ENCODE measurements around the gene CXCL16.

Gene CXCL16

DNA sequence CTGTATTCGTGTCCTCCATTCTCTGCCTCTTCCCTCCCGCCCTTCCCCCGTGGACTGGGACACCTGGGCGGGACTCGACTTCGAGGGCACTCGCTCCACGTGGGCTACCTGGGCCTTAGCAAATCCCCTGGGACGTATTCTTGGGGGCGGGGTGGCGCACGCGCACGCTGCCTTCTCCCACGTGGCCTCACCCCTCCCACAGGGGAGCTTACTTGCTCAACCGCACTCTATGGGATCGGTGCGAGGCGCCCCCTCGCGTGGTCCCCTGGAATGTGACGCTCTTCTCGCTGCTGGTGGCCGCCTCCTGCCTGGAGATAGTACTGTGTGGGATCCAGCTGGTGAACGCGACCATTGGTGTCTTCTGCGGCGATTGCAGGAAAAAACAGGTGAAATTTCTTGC lies 42.9 kb upstream of the CXCL16 start:
- TF ChIP-seq, protein P1, sequence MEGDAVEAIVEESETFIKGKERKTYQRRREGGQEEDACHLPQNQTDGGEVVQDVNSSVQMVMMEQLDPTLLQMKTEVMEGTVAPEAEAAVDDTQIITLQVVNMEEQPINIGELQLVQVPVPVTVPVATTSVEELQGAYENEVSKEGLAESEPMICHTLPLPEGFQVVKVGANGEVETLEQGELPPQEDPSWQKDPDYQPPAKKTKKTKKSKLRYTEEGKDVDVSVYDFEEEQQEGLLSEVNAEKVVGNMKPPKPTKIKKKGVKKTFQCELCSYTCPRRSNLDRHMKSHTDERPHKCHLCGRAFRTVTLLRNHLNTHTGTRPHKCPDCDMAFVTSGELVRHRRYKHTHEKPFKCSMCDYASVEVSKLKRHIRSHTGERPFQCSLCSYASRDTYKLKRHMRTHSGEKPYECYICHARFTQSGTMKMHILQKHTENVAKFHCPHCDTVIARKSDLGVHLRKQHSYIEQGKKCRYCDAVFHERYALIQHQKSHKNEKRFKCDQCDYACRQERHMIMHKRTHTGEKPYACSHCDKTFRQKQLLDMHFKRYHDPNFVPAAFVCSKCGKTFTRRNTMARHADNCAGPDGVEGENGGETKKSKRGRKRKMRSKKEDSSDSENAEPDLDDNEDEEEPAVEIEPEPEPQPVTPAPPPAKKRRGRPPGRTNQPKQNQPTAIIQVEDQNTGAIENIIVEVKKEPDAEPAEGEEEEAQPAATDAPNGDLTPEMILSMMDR (conservative IDR thresholded peaks at IDR 0.05): no peak
- no peak overlapping the region for H3K27ac ChIP-seq

DNA sequence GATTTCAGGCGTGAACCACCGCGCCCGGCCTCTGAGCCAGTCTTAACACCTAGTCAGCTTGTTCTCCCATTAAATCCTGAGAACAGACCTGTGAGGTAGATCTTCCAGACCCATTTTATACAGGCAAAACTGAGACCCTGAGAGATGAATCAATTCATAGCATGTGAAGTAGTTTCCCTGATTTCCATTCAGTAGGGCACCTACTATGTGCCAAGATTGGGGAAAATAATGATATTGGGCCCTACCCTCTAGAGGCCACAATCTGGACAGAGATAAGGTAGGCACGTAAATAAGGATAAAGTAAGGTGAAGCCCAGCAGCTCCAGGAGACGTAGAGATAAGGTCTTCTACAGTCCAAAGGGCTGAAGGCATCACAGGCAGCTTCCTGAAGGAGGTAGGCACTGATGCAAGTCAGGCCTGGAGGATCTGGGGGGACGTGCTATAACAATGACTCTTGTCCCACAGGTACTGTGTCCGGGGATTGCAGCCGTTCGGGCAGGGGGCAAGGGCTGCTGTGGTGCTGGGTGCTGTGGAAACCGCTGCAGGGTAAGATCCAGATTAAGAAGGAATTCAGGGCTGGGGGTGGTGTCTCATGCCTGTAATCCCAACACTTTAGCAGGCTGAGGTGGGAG lies 40.7 kb upstream of the CXCL16 start:
- H3K27ac ChIP-seq: no peak overlapping the region
- TF ChIP-seq, protein P1 (conservative IDR thresholded peaks at IDR 0.05): no peak

GRCh38 chr17:4777969-4778760 lies 38.4 kb upstream of the CXCL16 start:
- TF ChIP-seq, protein P1 (conservative IDR thresholded peaks at IDR 0.05): no peak
- H3K27ac ChIP-seq: no peak overlapping the region

- no peak overlapping the region for H3K27ac ChIP-seq
- TF ChIP-seq, protein P1 (conservative IDR thresholded peaks at IDR 0.05): no peak
Observed at GRCh38 chr17:4772235-4772613, 32.5 kb upstream of the CXCL16 start.

DNA sequence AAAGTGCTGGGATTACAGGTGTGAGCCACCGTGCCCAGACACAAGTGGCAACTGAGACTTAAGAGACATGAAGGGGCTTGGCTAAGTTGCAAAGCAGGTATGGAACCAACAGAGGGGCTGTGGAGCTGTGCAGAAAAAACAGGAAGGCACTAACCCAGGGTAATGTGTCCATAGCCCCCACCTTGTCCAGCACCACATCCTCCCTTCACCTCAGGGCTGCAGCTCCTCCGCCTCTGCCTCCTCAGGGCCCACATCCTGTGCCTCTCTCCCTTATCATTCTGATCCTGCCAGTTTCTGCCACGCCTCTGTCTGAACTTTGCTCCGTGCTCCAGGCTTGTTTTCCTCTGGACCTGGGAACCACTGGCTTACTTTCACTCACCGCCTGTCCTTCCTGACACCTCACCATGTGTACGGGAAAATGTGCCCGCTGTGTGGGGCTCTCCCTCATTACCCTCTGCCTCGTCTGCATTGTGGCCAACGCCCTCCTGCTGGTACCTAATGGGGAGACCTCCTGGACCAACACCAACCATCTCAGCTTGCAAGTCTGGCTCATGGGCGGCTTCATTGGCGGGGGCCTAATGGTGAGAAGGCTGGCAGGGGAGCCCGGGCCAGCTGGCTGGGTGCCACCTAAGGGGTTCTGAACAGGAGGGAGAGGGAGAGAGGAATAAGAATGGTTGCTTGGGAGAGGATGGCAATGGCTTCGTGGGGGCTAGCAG lies 31.9 kb upstream of the CXCL16 start, which contains the start of gene TM4SF5:
Gene TM4SF5, plus strand, starts transcription at position 368 of the 716 bp plus-strand sequence. Its CDS starts 37 bp downstream, at position 405.
- TF ChIP-seq, protein P1 (conservative IDR thresholded peaks at IDR 0.05): no peak
- no peak within 1 kb of the TSS for H3K27ac ChIP-seq

- TF ChIP-seq, protein P1 (conservative IDR thresholded peaks at IDR 0.05): no peak
- H3K27ac ChIP-seq: no peak overlapping the region
Observed at GRCh38 chr17:4769628-4770027, 29.9 kb upstream of the CXCL16 start.

DNA sequence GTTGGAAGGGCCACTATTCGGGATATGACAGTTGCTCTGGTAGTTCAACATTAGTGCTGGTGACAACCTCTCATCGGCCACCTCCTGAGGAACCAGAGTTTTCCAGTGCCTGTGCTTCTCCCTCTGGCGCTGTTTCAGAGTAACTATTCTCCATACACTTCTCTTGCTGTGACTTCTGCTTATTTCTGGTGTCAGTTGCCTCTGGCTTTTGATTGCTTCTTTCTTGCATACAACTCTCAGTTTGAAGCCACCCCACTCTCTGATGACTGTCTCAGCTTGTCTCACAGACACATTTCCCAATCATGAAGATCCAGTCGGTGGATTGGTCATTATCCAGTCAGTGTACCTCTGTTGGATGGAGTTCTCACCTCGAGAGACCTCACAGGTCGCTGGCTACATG lies 28.6 kb upstream of the CXCL16 start:
- H3K27ac ChIP-seq: no peak overlapping the region
- TF ChIP-seq, protein P1 (conservative IDR thresholded peaks at IDR 0.05): no peak
